Stimulated activated CD8-positive, alpha-beta memory T cell treated with anti-CD3 and anti-CD28 coated beads, Interleukin-12 subunit alpha, Interleukin-12 subunit beta, amount 100 ng/mL, for 24 hours (primary cell): ENCODE results near the gene METTL6.
"Not testable (repeated sequence)": the region's sequence is repeated elsewhere in the genome, so short reads cannot be mapped to it uniquely, and the experiment has no call there.

Experiments used
- DNase-seq: peaks from one replicate; pipeline ENCODE4 v3.0.0-alpha.2; 2020; ENCODE audit errors: extremely low read depth

METTL6 gene

DNA sequence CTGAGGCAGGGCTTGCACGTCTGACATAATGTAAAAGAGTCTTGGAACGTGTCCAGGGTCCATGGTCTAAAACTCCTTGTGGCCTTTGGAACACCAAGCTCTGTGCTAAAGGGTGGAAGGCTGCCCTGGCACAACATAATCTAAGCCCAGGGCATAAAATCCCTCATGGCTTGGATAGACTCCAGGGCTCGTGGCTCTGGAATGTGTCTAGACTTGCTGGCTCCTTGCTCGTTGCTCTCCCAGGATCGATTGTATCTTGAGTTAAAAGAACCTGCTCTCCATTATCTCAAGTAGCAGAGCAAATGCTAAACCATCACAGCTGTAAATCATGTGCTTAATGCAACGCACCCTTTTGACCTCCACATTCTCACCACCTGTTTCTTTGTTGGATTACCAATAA is 63.3 kb downstream of the METTL6 start:
- DNase-seq: not testable (repeated sequence)

- DNase-seq: peak; percentile 22
Observed at GRCh38 chr3:15361494-15362214, 65.7 kb downstream of the METTL6 start.

DNA sequence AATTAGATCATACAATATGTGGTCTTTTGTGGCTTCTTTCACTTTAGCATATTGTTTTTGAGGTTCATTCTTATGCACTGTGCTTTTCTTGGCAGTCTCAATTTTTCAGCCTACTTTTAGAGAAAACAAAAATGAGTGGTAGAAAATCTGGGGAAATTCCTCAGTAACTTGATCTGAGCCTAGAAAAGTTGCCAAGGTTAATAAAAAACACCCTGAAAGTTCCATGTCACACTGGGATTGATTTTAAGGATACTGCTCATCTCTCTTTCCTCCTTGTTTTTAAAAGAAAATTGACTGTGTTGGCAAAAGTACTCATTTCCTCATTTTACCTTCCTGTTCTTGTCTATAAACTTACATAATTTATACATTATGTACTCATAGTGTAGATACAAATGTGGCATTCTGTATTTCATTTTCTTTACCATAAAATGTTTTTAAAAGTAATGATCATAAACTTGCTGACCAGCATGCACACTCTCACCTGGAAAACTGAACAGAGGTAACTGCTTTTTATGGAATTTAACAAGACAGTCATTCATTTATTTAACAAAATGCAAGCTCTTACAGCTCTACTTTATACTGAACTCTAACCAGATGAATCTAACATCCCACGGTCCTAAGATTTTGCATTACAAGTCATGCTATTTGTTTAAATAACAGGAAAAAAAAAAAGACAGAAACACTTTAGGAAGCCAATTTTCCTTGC is 66.4 kb downstream of the METTL6 start:
- no peak for DNase-seq
